ENCODE results near the gene KIRREL3.
A peak's percentile ranks its signal among the peaks of the same experiment; 100 is the strongest.

KIRREL3 gene

DNA sequence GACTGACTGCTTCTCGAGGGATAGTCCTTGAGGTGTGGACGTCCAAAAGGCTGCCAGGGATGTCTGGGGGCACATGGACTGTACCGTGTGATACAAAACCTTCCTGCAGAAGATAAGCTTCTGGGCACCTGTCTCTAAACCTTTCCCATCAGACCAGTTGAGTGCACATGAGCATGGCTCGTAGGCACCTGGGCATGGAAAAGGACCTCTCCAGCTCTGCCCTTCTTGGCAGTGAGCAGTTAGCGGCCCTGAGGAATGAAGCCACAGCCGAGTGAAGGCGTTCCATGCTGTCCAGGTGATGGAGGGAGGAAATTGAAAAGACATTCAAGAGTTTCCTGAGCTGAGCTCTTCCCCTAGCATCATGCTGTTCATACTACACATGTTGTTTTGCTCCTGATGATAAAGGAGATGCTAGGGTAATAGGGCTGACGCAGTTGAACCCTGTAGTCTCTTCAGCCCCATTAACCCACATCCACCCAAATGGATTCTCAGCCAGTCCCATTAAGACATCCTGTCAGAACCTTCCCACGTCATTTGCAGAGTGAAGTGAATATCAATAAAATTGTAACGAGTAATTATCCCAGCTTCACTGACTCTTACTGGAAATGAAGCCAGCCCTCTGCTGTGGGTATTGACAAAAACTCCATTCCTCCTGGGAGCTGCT lies 138.6 kb downstream of the KIRREL3 start:
- DNase-seq: no peak
- in situ Hi-C loops (cut with HindIII; ENCODE audit: low pct_ligation_motif_present, low pct_unique_long_range_greater_than_20kb, low sequenced_read_pairs): no loop called here

DNA sequence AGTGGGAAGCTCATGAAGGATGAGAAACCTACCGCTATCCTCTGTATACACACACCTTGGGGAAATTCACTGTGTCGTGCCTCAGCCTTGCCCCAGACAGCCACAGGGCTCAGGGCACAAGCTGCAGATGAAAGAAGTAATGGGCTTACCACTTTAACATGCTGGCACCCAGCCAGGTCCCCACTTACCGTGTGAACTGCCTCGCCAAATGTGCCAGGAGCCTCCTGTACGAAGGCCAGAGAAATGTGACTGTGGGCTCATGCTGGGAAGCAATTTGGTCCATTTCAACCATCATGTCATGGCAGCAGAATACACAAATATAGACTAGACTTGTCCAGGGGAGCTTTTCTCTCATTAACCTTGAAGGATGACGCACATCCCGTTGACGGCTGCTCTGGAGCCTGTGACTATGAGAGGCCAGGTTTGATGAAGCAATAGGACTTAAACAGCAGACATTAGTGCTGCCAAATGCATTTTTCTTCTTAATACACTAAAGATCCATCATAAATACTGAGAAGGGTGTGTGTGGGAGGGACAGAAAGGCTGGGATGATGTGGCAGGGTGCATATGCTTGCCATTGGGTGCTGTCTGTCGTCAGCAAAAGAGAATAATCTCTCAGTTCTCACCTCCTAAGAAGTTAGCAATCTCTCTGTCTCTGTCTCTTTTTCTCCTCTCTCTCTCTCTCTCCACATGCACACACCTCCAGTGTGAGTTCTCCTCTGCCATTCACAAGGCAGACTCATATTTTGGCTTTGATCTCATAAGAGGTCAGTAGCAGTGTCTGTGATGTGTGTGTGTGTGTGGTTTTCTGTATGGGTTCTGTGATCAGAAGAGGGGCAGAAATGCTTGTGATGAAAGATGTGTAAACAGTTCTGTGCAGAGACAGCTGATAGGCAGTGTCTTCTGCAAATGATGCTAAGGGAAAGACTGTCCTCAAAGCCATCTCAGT lies 142.4 kb downstream of the KIRREL3 start:
- in situ Hi-C loops (cut with HindIII; ENCODE audit: low pct_ligation_motif_present, low pct_unique_long_range_greater_than_20kb, low sequenced_read_pairs): no loop called here

DNA sequence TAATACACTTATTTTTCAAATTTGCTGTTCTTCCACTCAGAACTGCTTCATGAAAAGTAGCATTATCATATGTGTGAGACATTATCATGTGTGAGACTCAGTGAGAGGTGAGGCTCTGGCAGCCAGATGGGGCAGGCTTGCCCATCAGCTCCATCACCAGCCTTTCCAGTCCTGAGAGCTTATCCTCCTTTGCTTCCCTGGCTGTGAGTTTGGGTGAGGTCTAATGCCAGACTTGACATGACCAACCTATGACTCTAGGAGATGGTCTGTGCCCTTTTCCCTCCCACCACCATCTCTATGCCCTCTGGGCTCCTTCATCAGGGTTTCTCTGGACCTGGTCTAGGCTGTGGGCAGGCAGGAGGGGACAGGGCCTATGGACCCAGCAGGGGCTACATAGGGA lies 145.0 kb downstream of the KIRREL3 start:
- in situ Hi-C loops (cut with HindIII; ENCODE audit: low pct_ligation_motif_present, low pct_unique_long_range_greater_than_20kb, low sequenced_read_pairs): no loop called here
- DNase-seq: no peak

More for the DNA sequence above, 142.4 kb downstream of the KIRREL3 start:
- no peak for DNase-seq

DNA sequence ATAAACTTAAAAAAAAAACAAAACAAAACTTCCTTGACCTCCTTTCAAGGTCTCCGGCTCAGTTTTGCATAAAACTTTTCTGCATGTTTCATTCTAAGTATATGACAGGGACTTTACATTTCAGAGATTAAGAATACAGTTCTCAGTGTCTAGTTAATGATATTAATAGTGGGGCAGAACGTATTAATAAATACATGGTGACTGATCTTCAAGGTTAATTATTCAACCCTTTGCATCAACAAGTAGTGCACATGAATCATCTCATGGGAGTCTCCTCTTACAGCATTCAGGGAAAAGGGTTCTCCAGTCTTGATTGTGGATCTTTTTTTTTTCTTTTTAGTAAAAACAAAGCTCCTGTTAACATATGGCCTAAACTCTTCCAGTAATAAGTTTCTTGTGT lies 146.8 kb downstream of the KIRREL3 start:
- DNase-seq: peak; percentile 63
- in situ Hi-C loops (cut with HindIII; ENCODE audit: low pct_ligation_motif_present, low pct_unique_long_range_greater_than_20kb, low sequenced_read_pairs): no loop called here

DNA sequence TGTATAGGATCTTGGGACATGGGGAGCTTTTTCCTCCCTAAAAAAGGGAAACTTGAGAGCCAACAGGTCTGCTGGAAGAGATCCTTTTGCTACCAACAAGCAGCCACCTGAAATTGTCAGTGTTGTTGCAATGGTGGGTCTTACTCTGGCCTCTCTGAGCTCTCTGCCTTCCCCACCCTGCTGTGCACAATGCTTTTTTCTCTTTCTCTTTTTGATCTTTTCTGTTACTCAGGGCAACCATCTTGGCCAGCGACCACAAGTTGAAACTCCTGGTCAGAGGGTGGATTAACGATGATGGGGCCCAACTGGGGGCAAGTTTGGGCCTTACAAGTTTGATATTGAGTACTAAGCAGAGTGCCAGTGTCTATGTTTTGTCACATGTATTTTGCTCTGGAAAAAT lies 155.8 kb downstream of the KIRREL3 start:
- DNase-seq: no peak
- in situ Hi-C loops (cut with HindIII; ENCODE audit: low pct_ligation_motif_present, low pct_unique_long_range_greater_than_20kb, low sequenced_read_pairs): no loop called here

DNA sequence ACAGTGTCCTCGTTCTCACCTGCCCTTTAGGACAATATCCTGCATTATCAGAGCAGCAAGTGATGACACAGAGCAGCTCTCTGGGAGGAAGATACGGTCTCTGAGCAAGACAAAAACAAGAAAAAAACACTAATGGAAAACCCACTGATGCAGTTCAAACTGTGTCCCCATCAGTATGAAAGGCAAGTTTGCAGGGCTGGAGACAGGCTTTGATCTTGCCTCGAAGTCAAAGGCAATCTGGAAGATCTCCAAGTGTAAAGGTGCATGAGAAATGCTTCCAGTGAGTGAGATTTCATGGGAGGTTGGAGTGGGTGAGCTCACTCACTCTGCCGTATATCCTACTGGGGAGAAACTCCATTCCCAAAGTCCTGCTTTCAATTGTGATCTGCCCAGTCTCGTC lies 157.5 kb downstream of the KIRREL3 start:
- in situ Hi-C loops (cut with HindIII; ENCODE audit: low pct_ligation_motif_present, low pct_unique_long_range_greater_than_20kb, low sequenced_read_pairs): no loop called here
- peak; percentile 4 for DNase-seq

DNA sequence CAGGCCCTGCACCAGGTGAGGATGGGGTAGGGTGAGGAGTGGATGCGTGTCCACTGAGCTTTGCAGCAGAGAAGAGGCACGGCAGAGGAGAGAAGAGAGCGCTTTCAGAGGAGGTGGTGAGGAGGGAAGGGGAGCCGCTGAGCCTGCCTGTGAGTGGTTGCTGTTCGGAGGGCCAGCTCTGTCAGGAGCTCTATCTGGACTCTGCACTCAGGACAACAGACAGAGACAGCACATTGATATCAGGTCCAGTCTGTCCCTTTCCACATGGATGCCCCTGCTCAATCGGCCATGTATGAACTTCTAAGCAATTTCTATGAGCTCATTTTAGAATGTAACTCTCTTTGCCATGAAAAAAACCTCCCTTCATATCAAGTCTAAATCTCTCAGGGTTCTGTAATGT lies 158.6 kb downstream of the KIRREL3 start:
- peak; percentile 42 for DNase-seq
- in situ Hi-C loops (cut with HindIII; ENCODE audit: low pct_ligation_motif_present, low pct_unique_long_range_greater_than_20kb, low sequenced_read_pairs): no loop called here

DNA sequence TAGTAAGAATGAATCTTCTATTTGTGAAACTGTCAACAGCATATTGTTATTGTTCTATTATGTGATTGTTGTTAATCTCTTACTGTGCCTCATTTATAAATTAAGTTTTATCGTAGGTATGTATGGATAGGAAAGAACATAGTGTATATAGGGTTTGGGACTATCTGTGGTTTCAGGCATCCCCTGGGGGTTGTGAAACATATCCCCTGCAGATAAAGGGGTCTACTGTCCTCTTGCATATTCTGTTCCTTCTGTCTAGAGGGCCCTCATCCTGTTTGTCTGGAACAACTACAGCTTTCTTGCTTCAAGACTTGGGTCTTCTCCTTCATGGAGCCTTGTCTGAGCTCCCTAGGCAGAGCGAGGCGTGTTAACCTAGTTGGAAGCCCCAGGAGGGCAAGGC lies 159.6 kb downstream of the KIRREL3 start:
- in situ Hi-C loops (cut with HindIII; ENCODE audit: low pct_ligation_motif_present, low pct_unique_long_range_greater_than_20kb, low sequenced_read_pairs): no loop called here
- DNase-seq: no peak

DNA sequence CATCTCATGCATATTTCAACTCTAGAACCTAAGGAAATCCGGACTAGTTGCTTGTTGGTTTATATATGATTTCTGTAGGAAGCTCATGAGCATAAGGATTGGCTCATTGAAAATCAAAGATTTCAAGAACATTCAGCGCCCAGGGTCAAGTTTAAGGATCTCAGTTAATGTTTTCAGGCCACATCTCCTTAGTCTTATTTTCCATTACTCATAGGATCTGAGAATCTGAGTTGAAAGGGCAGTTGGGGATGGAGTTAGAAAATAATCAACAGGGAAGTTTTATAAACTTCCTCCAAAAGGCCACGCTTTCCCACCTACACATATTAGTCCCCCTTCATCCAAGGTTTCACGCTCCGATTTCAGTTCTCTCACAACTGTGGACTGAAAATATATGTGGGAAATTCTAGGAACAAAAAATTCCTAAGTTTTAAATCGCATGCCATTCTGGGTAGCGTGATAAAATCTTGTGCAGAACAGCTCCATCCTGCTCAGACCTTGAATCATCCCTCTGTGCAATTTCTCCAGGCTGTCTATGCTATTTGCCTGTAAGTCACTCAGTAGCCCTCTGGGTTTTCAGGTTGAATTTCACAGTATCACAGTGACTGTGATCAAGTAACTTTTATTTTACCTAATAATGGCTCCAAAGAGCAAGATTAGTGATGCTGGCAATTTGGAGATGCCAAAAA lies 160.2 kb downstream of the KIRREL3 start:
- in situ Hi-C loops (cut with HindIII; ENCODE audit: low pct_ligation_motif_present, low pct_unique_long_range_greater_than_20kb, low sequenced_read_pairs): no loop called here
- no peak for DNase-seq

DNA sequence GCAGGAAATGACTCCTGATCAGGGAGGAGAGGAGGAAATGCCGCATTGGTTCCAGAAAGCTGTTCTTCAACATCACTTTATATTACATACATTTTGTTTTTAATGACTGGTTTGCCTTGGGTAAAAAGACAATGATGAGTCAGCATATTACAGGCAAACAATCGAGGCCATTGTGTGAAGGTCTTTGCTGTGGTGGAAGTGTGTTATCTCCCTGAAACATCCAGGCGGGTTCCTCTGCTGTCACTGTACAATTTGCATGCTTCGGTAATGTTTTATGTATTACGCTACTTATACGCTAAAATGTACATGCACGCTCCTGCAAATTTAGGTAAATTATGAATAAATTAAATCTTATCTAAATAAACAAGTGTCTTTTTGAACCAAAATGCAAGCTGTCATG lies 161.1 kb downstream of the KIRREL3 start:
- in situ Hi-C loops (cut with HindIII; ENCODE audit: low pct_ligation_motif_present, low pct_unique_long_range_greater_than_20kb, low sequenced_read_pairs): no loop called here
- DNase-seq: no peak

DNA sequence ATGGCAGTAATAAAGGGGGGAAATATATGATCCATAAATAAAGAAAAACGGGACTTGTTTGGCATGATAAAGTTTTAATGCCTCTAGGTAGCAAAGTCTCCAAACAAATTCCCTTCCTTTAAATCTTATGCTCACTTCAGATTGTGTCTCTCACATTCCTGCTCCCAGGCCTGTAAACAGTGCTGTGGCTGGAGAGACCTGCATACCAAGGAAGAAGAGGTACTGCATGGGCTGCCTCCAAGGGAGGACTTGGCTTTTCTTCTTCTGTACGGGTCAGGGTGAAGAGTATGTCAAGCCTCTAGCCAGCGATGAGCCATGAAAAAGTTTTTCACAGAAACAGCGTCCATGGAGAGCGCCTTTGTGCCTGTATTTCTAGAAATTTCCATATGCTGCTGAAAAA lies 161.8 kb downstream of the KIRREL3 start:
- in situ Hi-C loops (cut with HindIII; ENCODE audit: low pct_ligation_motif_present, low pct_unique_long_range_greater_than_20kb, low sequenced_read_pairs): no loop called here

DNA sequence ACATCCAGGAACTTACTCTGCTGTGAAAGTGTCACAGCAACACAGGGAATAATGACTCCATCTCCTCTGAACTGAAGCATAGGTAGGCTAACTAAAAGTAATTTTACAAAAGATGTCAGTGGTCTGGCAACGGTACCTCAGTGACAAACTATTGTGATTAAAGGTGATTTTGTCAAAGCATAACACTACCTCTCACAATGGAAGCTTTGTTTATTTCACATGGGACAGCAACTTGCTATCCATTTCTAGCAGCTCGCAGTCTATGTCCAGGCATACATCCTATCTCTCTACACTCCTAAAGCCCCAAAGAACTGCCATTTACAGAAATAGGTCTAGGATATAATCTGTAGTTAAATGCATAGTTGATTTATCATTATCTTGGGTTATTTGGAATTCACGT lies 163.0 kb downstream of the KIRREL3 start:
- in situ Hi-C loops (cut with HindIII; ENCODE audit: low pct_ligation_motif_present, low pct_unique_long_range_greater_than_20kb, low sequenced_read_pairs): no loop called here
- DNase-seq: no peak

More for the DNA sequence above, 161.8 kb downstream of the KIRREL3 start:
- DNase-seq: no peak

DNA sequence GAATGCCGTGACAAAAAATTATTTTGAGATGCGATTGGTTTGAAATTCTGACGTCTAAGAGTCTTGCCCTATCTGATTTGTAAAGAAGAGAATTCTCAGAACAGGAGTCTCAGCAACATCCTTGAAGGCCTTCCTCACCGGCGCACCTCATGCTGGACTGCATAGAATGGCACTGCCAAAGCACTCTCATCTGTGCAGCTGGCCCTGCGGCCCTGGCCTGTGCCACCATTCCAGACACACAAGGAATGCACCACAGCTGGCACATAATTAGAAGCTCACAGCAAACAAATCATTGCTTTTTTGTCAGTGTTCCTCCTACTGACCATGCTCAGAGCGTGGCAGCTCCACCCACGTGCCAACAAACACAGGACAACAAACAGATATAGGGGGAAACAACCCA lies 166.0 kb downstream of the KIRREL3 start:
- in situ Hi-C loops (cut with HindIII; ENCODE audit: low pct_ligation_motif_present, low pct_unique_long_range_greater_than_20kb, low sequenced_read_pairs): no loop called here
- no peak for DNase-seq

DNA sequence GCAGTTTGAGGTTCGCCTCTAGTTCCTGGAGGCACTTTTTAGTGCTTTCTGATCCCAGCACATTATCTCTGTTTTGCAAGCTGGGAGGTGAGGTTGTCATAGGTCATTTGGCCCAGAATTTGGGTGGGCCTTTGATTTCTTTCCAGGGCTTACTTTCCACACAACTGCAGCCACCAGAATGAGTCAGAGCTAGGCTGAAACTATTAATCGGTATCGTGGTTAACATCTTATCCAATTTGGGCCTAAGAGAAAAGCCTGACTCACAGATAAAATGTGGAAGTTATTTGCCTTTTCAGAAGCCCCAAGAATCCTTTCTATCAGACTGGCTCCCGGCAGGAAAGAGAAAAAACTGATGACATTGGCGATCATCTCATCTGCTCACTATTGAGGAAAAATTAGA lies 166.4 kb downstream of the KIRREL3 start:
- DNase-seq: peak; percentile 57
- in situ Hi-C loops (cut with HindIII; ENCODE audit: low pct_ligation_motif_present, low pct_unique_long_range_greater_than_20kb, low sequenced_read_pairs): no loop called here

DNA sequence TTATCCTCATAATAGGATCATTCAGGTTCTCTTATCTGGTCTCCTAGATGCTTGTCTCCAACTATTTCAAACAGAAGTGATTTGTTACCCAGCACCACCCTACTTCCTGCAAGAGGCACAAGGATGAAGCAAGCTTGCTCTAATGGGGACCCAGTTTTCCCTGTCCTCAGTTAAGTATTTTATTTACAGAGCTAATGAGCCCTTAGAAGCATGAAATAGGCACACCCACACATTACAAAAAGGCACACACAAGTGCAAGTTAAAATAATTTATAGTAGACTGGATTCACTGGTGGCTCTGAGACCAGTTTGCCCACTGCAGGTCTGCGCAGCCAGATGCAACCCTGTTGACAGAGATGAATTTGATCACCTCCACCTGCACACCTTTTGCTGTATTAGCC lies 167.5 kb downstream of the KIRREL3 start:
- DNase-seq: no peak
- in situ Hi-C loops (cut with HindIII; ENCODE audit: low pct_ligation_motif_present, low pct_unique_long_range_greater_than_20kb, low sequenced_read_pairs): no loop called here

DNA sequence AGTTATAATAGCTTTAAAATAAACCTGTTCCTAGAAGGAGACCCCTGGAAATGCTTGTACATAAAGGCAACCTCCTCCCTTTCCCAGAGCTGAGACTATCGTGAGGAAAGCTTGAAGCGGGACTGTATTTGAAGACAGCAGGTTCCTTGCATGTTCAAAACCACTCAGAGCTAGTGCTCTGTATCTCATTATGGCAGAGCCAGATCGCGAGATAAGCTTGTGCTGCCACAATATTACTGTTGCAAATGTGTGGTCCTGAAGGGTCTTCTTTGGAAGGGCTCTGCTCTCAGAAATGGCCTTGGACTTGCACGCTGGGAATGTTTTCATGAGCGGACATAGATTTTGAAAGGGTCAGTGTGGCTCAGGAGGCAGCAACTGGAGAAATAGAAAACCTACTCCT lies 168.2 kb downstream of the KIRREL3 start:
- no peak for DNase-seq
- in situ Hi-C loops (cut with HindIII; ENCODE audit: low pct_ligation_motif_present, low pct_unique_long_range_greater_than_20kb, low sequenced_read_pairs): no loop called here

DNA sequence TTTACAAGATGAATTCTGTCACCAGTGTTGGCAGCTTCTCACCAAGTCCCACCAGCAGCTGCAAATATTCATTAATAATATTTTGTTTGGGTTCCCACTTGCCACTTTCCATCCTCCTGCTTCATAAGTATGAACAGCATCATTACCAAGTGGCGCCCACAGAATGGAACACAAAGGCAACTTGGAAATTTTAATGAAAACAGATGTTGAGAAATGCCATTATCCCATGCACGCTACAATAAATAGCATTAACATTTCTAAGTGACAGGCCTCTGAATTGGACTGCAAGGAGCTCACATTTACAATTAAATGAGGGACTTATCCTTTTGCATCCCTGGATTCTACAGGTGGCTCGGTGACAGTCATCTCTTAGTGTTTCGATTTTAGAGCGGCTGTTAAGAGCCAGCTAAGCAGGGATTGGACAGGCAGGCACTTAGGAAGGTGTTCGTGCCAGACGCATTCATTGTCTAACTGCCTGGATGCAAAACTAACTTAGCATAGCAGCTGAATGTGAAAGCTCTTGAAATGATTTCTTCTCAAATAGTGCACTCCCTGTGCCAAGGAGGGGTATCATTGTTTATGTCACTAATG lies 170.3 kb downstream of the KIRREL3 start:
- no peak for DNase-seq
- in situ Hi-C loops (cut with HindIII; ENCODE audit: low pct_ligation_motif_present, low pct_unique_long_range_greater_than_20kb, low sequenced_read_pairs): no loop called here

DNA sequence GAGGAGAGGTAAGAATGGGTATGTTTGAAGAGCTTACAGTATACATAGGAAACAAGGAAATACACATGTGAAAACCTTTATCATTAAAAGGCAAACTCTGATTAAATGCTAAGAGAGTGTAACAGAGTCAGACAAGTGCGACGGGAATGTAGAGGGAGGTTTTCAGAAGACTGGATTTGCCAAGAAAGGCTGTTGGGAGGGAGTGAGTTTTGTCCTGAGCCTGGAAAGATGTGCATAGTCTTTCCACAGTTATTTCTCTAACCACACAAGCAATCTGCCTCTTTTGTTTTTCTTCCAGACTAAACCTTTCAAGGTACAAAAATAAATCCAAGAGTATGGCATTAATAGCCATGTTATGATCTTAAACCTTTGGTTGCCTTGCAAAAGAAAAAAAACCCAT lies 170.9 kb downstream of the KIRREL3 start:
- no peak for DNase-seq
- in situ Hi-C loops (cut with HindIII; ENCODE audit: low pct_ligation_motif_present, low pct_unique_long_range_greater_than_20kb, low sequenced_read_pairs): no loop called here

DNA sequence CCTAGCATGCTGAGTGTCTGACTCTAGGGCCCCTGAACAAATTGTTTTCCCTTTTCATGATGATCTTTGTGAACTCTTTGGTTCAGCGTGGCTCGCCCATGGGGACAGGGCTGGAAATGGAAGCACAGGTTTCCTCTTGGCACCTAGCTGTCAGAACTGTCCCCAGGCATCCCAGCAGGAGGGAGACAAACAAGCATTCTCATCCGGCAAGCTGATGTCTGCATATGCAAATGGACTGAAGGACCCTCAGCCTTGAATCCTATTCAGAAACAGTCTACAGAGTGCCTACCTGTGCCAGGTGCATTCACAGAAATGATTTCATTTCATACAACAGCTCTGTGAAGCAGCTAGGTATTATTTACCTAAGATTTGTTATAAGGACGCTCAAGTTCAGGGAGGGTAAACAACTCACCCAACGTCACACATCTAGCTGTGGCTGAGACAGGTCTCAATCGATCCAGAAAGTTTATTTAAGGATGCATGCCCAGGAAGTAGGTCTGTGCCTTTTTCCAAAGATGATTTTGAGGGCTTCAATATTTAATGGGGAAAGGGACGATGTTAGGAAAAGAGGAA lies 176.4 kb downstream of the KIRREL3 start:
- in situ Hi-C loops (cut with HindIII; ENCODE audit: low pct_ligation_motif_present, low pct_unique_long_range_greater_than_20kb, low sequenced_read_pairs): no loop called here
- no peak for DNase-seq
